ENCODE data around the gene SOS1.

SOS1 gene

GRCh38 chr2:39022642-39023235, 98.1 kb downstream of the SOS1 start:
- no peak for DNase-seq

- no peak for DNase-seq
Observed at GRCh38 chr2:39020383-39020782, 100.5 kb downstream of the SOS1 start.

DNA sequence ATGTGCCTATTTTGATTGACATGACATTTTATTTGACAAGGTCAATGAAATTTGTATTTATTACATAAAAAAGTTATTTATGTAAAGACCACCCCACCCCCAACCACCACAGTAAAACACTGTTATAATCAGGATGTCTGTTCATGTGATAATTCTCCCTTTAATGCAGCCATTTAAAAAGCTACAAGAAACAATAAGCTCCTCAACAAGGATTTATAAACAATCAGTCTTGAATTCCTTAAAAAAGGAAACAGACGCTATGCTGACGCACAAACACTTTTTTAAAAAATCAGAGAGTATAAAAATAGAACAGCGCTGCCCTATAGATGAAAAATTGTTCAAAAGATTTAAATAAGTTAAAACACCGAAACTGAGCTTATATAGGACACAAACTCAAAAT, 102.2 kb downstream of the SOS1 start:
- no peak for DNase-seq

GRCh38 chr2:39017334-39017733, 103.5 kb downstream of the SOS1 start:
- DNase-seq, result no peak

DNA sequence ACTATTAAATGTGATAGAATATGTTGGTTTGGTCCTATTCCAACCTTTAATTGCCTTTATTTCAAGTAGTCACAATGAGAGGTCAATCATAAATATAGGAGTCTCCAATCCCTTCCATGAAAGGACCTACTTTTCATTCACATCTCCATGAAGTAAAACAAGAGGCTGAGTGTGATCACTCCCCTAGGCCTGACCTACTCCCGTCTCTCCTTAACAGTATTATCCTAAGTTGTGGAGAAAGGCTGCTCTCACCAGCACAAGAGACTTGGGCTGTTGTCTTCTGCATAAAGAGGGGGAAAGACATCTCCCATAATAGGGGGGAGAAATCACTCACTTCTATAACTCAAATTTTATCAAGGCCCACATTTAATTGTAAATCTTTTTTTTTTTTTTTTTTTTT, 105.4 kb downstream of the SOS1 start:
- DNase-seq, result no peak

- DNase-seq, result no peak
Observed at GRCh38 chr2:39013871-39014270, 107.0 kb downstream of the SOS1 start.

- peak in 1 of 2 donors; percentile 2 for DNase-seq
Observed at GRCh38 chr2:39008665-39009064, 112.2 kb downstream of the SOS1 start.

- DNase-seq, result no peak
Observed at GRCh38 chr2:39007875-39008504, 112.9 kb downstream of the SOS1 start.

DNA sequence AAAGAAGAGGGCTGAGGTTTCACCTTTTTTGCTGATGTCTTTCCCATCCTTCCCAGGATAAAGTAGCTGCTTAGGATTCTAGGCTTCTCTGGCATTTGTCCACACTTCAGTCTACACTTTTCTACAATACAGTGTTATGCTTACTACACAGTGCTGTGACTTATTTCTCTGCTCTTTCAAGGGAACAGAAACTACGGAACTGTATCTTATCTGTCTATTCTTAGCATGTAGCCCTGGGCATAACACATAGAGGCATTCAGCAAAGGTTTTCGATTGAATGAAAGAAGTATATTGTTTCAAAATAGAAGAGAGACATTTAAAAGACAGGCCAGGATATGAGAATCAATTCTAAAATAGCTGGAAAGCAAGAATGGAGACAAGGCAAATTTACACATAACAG, 120.3 kb downstream of the SOS1 start:
- DNase-seq, result no peak

- peak; percentile 72 to 79 for DNase-seq
Observed at GRCh38 chr2:38997781-38998180, 123.1 kb downstream of the SOS1 start.

- DNase-seq, result no peak
Observed at GRCh38 chr2:38991899-38992298, 129.0 kb downstream of the SOS1 start.

- no peak for DNase-seq
Observed at GRCh38 chr2:38988716-38989115, 132.1 kb downstream of the SOS1 start.

GRCh38 chr2:38982498-38982897, 138.4 kb downstream of the SOS1 start:
- no peak for DNase-seq

DNA sequence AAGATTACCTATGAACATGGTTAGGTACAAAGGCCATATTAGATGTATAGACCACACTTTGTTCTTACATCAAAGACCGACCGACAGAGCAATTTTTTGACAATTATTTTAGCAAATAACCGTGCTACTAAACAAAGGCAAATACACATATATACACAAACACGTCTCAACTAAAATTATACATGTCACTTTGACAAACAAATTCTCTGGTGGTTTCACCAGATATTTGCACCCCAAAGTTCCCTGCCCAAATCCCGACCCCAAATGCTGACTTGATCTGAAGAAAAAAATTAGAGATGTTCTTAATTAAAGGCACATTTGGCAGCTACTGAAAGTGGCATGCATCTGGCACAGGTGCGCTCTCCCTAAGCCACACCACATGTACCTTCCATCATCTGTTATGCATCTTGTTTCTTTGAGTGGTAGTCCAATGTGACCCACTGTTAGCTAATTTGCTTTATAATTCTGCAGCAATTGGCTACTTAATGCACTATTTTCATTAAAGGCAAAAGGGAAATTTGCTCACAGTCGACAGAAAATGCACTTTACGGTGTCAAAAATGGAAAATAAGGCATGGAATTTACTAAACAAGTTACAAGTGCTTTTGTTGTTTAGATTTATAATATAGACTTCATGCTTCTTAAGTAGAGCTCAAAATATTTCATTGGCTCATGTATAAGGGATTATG, 139.0 kb downstream of the SOS1 start:
- no peak for DNase-seq

- DNase-seq, result no peak
Observed at GRCh38 chr2:38981003-38981669, 139.7 kb downstream of the SOS1 start.

DNA sequence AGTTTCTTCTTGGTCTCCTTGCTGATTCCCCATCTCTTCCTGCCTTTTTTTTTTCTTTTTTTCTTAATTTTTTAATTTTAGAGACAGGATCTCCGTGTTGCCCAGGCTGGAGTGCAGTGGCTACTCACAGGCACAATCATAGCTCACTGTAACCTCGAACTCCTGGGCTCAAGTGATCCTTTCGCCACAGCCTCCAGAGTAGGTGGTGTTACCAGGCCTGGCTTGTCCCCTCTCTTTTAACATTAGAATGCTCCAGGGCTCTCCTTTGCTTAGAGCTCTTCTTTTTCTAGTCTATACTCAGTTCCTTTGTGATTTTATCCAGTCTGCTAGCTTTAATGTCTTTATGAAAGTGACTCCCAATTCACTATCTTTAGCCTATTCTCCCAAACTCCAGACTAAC, 141.9 kb downstream of the SOS1 start:
- DNase-seq, result no peak

GRCh38 chr2:38978296-38978903, 142.5 kb downstream of the SOS1 start:
- DNase-seq, result peak; percentile 61 to 84

DNA sequence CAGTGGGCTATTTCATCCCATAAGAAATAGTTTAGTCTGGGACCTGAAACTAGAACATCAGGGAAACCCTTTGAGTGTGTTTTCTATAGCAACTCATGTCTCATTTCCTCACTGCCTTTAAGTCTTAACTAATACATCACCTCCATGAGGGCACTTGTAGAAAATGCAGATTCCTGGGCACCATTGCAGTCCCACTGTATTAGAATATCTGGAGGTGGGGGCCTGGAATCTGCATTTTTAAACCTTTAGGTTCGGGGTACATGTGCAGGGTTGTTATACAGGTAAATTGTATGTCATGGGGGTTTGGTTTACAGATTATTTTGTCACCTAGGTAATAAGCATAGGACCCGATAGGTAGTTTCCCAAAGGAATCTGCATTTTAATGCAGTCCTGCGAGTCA, 143.8 kb downstream of the SOS1 start:
- DNase-seq, result no peak

- DNase-seq, result no peak
Observed at GRCh38 chr2:38975042-38975441, 145.8 kb downstream of the SOS1 start.

GRCh38 chr2:38973266-38973665, 147.6 kb downstream of the SOS1 start:
- DNase-seq, result no peak

DNA sequence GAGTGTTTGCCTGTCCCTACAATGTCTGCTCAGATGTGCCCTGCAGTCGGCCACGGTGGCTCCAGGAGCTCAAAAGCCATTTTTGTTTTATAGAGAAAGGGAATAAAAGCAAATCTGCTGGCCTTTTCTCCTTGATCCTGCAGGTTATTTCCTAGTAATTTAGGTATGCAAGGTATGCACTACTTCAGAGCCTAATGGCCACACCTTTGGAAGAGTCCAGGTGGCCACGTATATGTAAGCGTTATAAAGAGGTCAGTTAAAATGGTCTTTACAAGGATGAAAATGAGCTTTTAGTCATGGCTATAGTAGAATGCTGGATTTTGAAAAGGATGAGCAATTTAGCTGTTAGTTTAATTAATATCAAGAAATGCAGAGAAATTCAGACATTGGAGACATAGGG, 149.5 kb downstream of the SOS1 start:
- no peak for DNase-seq

GRCh38 chr2:38968021-38968420, 152.8 kb downstream of the SOS1 start:
- DNase-seq, result no peak

DNA sequence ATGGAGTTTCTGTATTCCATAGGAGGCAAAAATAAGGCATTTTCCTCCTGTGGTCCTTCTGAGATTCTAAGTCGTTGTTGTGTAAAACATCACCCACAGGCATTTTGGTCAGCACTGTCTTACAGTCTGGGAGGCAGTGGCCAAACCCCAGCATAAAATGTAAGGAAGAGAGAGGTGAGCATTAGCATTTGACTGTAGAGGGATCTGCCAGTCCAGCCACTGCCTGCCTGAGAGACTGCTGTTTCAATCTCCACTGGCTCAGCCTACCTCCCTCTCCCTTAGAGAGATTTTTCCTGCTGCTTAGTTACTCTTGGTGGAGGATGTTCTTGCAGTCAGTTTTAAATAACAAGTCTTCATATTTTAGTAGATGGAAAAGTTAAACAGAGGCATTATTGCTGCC, 154.2 kb downstream of the SOS1 start:
- no peak for DNase-seq

- no peak for DNase-seq
Observed at GRCh38 chr2:38966006-38966405, 154.8 kb downstream of the SOS1 start.
